Panc1 (cell line): ENCODE results near the gene SLC12A5.

ENCODE experiments used
- CTCF ChIP-seq: fragments of 450-650 bp; IDR thresholded peaks from 2 replicates; pipeline ENCODE4 v1.5.1; 2017; ENCODE audit warnings: mild to moderate bottlenecking
- REST ChIP-seq, 2 experiments: IDR thresholded peaks; 2 replicates each; pipeline ENCODE4 v1.6.1; 2011 to 2012; ENCODE audit warnings: low read depth in 2 of 2, control low read depth in 1 of 2, low read length in 1 of 2, mild to moderate bottlenecking in 1 of 2, moderate library complexity in 1 of 2; ENCODE audit not compliant: insufficient read depth in 1 of 2
- SIN3A ChIP-seq: IDR thresholded peaks from 2 replicates; pipeline ENCODE4 v1.6.1; 2012; ENCODE audit warnings: low read depth, mild to moderate bottlenecking, low read length, moderate library complexity, borderline replicate concordance; ENCODE audit not compliant: insufficient read depth

GRCh38 chr20:46062151-46062550 is 33.1 kb downstream of the SLC12A5 start:
- TF ChIP-seq CTCF (no peak), REST (IDR thresholded peaks at IDR 0.05; ENCODE audit: insufficient read depth in 1 of 2, low read depth in 2 of 2, low read length in 1 of 2) (no peak), SIN3A (no peak)
